Motor neuron (in vitro differentiated cells): ENCODE data around the gene ZNF804A. TPM values are rescaled to one million over a fixed set of nuclear protein-coding genes. Genes with fewer than 3 reads are reported as not detected.

Experiments used
- ATAC-seq, 8 experiments: fragments of 200-7000 bp; cut with Tn5 transposase; replicated peaks in 6 of 8; 2 replicates each; pipeline ENCODE4 v1.8.0; 2021; ENCODE audit warnings: mild to moderate bottlenecking in 8 of 8, moderate library complexity in 8 of 8
- H3K27ac ChIP-seq, 2 donors: fragments of 250-450 bp; sonication (Bioruptor Pico); 2 replicates each; pipeline ENCODE4 v1.9.0; 2021; ENCODE audit warnings: antibody characterized with exemption in 2 of 2, mild to moderate bottlenecking in 2 of 2, moderate library complexity in 1 of 2
- H3K4me1 ChIP-seq, 2 donors: fragments of 250-450 bp; sonication (Bioruptor Pico); replicated peaks in 1 of 2; 2 replicates each; pipeline ENCODE4 v1.6.1; 2021; ENCODE audit warnings: antibody characterized with exemption in 2 of 2, mild to moderate bottlenecking in 2 of 2, moderate library complexity in 1 of 2
- H3K4me3 ChIP-seq, 5 donors: fragments of 250-450 bp; sonication (Bioruptor Pico); 2 replicates each; pipeline ENCODE4 v1.9.0; 2021; ENCODE audit warnings: antibody characterized with exemption in 5 of 5, mild to moderate bottlenecking in 5 of 5, moderate library complexity in 4 of 5
- WGBS, 10 experiments: fragments of 450-650 bp; shearing (Covaris generic); methylation state at CpG; one replicate each; pipeline ENCODE4 v1.0.0; 2022; 5-methylcytosine and 5-hydroxymethylcytosine counted together
- in situ Hi-C, 9 experiments: fragments of 400-800 bp; cut with MboI; loops; one replicate each; pipeline ENCODE4 v1.15.0; 2021; ENCODE audit warnings: low sequenced_read_pairs in 9 of 9, low pct_unique_long_range_greater_than_20kb in 2 of 9; ENCODE audit not compliant: unreplicated experiment in 9 of 9
- total RNA-seq, 8 experiments: library from RNA; unstranded; fragments of 300-600 nt; gene quantifications; 2 replicates each; pipeline versions ENCODE4 v1.2.3 to v1.2.4, GENCODE V29; 2022

ZNF804A gene
- total RNA-seq, 8 experiments from 2014 or later = 0.09 to 10.4 (median 5.2) TPM

- 0 to 75% (median 50%) methylated on average over 1 to 3 of the region's 3 CpGs; no CpG with 5 or more reads in 3 of the 10 experiments for WGBS, 10 experiments
- peak in 3 of 8 experiments; percentile 45 to 82 (median 75) for ATAC-seq
- in situ Hi-C loops = no loop called here
- Histone ChIP-seq H3K4me1 (peaks cover 5 to 9% of the 10 kb centered on the region in 2 donors), H3K27ac (no peak overlapping the region), H3K4me3 (no peak overlapping the region)
Measured at GRCh38 chr2:184814421-184814820, 216.1 kb downstream of the ZNF804A start.

- 0 to 83% (median 50%) methylated on average over 1 of the region's 1 CpG; no CpG with 5 or more reads in 3 of the 10 experiments for WGBS, 10 experiments
- ATAC-seq = no peak
- Histone ChIP-seq H3K4me1 (peaks cover 5 to 9% of the 10 kb centered on the region in 2 donors), H3K4me3 (no peak overlapping the region), H3K27ac (no peak overlapping the region)
- in situ Hi-C loops = no loop called here
Measured at GRCh38 chr2:184815824-184816223, 217.5 kb downstream of the ZNF804A start.

- H3K27ac ChIP-seq = no peak overlapping the region
- H3K4me1 ChIP-seq = no peaks in the 10 kb centered on the region
- in situ Hi-C loops = no loop called here
- WGBS, 10 experiments = 6 to 88% (median 38%) methylated on average over 1 to 2 of the region's 2 CpGs; no CpG with 5 or more reads in 6 of the 10 experiments
- no peak overlapping the region for H3K4me3 ChIP-seq
- no peak for ATAC-seq
Measured at GRCh38 chr2:184824597-184824996, 226.3 kb downstream of the ZNF804A start.

DNA sequence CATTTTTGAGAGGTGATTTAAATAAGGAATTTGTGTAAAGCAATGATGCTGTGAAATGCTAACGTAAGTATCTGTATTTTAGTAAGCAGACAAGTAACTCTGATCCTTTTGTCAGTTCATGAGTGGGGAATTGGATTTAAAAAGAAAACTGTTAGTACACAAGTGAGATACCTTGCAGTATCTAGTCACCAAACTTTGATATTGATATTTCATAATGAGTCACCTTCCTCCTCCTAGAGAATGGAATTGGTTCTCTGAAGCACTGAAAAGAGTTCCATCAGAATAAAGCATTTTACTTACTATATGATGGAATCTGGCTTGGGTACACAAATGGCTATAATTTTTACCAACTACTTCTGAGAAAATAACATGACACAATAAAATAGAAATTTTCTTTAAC, 232.2 kb downstream of the ZNF804A start:
- no peaks in the 10 kb centered on the region for H3K4me1 ChIP-seq
- ATAC-seq = no peak
- no peak overlapping the region for H3K27ac ChIP-seq
- H3K4me3 ChIP-seq = no peak overlapping the region
- WGBS, 10 experiments = 9 to 100% (median 93%) methylated on average over 1 of the region's 1 CpG; no CpG with 5 or more reads in 1 of the 10 experiments
- in situ Hi-C loops = no loop called here

GRCh38 chr2:184834699-184835397, 236.5 kb downstream of the ZNF804A start:
- H3K27ac ChIP-seq = no peak overlapping the region

GRCh38 chr2:184835398-184835715, 237.0 kb downstream of the ZNF804A start:
- Histone ChIP-seq H3K4me3 (no peak overlapping the region), H3K27ac (no peak overlapping the region), H3K4me1 (peaks cover 0 to 2% of the 10 kb centered on the region in 2 donors)
- in situ Hi-C loops = no loop called here
- peak in 1 of 8 experiments; percentile 9 for ATAC-seq

More at GRCh38 chr2:184834699-184835397, 236.5 kb downstream of the ZNF804A start:
- Histone ChIP-seq H3K4me3 (no peak overlapping the region), H3K4me1 (peaks cover 0 to 2% of the 10 kb centered on the region in 2 donors)
- ATAC-seq = peak in 5 of 8 experiments; percentile 21 to 84 (median 54)
- in situ Hi-C loops = no loop called here

GRCh38 chr2:184847331-184847730, 249.0 kb downstream of the ZNF804A start:
- no peak for ATAC-seq
- in situ Hi-C loops = no loop called here
- Histone ChIP-seq H3K4me3 (no peak overlapping the region), H3K27ac (no peak overlapping the region), H3K4me1 (no peaks in the 10 kb centered on the region)
- 8 to 100% (median 78%) methylated on average over 1 to 2 of the region's 2 CpGs; no CpG with 5 or more reads in 1 of the 10 experiments for WGBS, 10 experiments

GRCh38 chr2:184849516-184849915, 251.2 kb downstream of the ZNF804A start:
- H3K27ac ChIP-seq = no peak overlapping the region
- H3K4me3 ChIP-seq = no peak overlapping the region
- no peaks in the 10 kb centered on the region for H3K4me1 ChIP-seq
- in situ Hi-C loops = no loop called here
- peak in 2 of 8 experiments; percentile 50 to 74 for ATAC-seq

- peak in 1 of 8 experiments; percentile 91 for ATAC-seq
- no peak overlapping the region for H3K27ac ChIP-seq
- H3K4me3 ChIP-seq = no peak overlapping the region
- no peaks in the 10 kb centered on the region for H3K4me1 ChIP-seq
- WGBS, 10 experiments = 7 to 100% (median 75%) methylated on average over 1 of the region's 1 CpG; no CpG with 5 or more reads in 2 of the 10 experiments
- in situ Hi-C loops = no loop called here
Measured at GRCh38 chr2:184851576-184851975, 253.2 kb downstream of the ZNF804A start.

- H3K4me3 ChIP-seq = no peak overlapping the region
- H3K27ac ChIP-seq = no peak overlapping the region
- in situ Hi-C loops = no loop called here
- H3K4me1 ChIP-seq = no peaks in the 10 kb centered on the region
- no peak for ATAC-seq
Measured at GRCh38 chr2:184859187-184859586, 260.9 kb downstream of the ZNF804A start.

- Histone ChIP-seq H3K4me3 (no peak overlapping the region), H3K4me1 (no peaks in the 10 kb centered on the region), H3K27ac (no peak overlapping the region)
- ATAC-seq = no peak
- in situ Hi-C loops = no loop called here
- WGBS, 10 experiments = 0 to 100% (median 94%) methylated on average over 1 to 2 of the region's 2 CpGs; no CpG with 5 or more reads in 7 of the 10 experiments
Measured at GRCh38 chr2:184860744-184861143, 262.4 kb downstream of the ZNF804A start.

- Histone ChIP-seq H3K4me1 (no peaks in the 10 kb centered on the region), H3K4me3 (no peak overlapping the region), H3K27ac (no peak overlapping the region)
- in situ Hi-C loops = no loop called here
- no peak for ATAC-seq
Measured at GRCh38 chr2:184875212-184875611, 276.9 kb downstream of the ZNF804A start.

DNA sequence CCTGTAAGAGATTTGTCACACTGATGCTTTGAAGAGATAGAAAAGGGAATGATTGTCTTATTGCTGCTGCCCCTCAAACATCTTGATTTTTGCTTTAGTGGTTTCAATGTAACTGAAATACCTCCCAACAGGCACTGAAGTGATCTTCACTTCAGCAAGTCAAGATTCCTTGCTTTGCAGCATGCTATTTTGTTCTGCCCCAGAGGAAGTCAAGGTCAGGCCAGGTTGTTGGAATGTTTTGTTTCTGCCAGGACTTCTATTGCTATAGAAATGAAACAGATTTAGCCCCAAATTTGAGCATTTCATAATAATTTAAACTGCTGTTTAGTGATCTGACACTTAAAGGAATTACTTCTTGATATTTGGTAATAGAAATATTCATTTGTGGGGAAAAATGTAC, 277.6 kb downstream of the ZNF804A start:
- in situ Hi-C loops = no loop called here
- H3K4me3 ChIP-seq = no peak overlapping the region
- ATAC-seq = no peak
- no peak overlapping the region for H3K27ac ChIP-seq
- H3K4me1 ChIP-seq = no peaks in the 10 kb centered on the region

DNA sequence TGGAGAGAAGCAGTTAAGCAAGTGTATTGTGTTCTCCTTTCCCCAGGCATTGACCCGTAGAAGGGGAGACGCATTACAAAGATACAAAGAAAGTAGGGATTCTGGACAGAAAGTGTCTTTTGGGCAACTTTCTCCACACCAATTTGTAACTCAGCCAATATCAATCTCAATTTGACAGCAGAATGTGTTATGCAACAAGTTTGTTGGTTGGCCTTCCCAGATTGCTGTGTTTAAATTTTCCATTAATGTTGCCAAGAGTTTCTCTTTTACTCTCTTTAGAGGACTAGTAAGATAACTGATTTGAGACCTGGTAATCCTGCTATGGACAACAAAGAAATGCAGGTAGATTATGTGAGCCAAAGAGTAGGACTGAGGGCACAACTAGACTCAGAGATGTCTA, 279.6 kb downstream of the ZNF804A start:
- in situ Hi-C loops = no loop called here
- H3K27ac ChIP-seq = no peak overlapping the region
- no peak for ATAC-seq
- H3K4me1 ChIP-seq = no peaks in the 10 kb centered on the region
- H3K4me3 ChIP-seq = no peak overlapping the region
- 47 to 100% (median 67%) methylated on average over 1 to 2 of the region's 2 CpGs; no CpG with 5 or more reads in 1 of the 10 experiments for WGBS, 10 experiments
